AG04450 (cell line): ENCODE results near the gene ADAM12. TPM values are rescaled to one million over a fixed set of nuclear protein-coding genes. Genes with fewer than 3 reads are reported as not detected.

Experiments used
- CTCF ChIA-PET: fragments of 300-600, 350-600 bp; formaldehyde crosslinking; extraction: SDS; loops from one replicate; lab custom pipeline; 2022; ENCODE audit warnings: antibody characterized with exemption, inconsistent platforms; lab: Charles Lee
- POLR2A ChIA-PET: fragments of 350-600 bp; formaldehyde crosslinking; extraction: SDS; loops from one replicate; lab custom pipeline; 2021; ENCODE audit warnings: antibody characterized with exemption, inconsistent platforms; lab: Yijun Ruan, JAX
- DNase-seq: peaks from one replicate; pipeline ENCODE4 v3.0.0-alpha.2; 2011; ENCODE audit warnings: low read depth, low spot score
- H3K27ac ChIP-seq: one replicate; pipeline ENCODE4 v1.5.1; 2012; ENCODE audit warnings: low read depth, low read length, control low read depth
- H3K27me3 ChIP-seq: one replicate; pipeline ENCODE4 v1.6.0; 2012; ENCODE audit warnings: low read length; ENCODE audit not compliant: control insufficient read depth, insufficient read depth
- H3K4me3 ChIP-seq: 2 replicates; pipeline ENCODE4 v1.5.1; 2011; ENCODE audit warnings: mild to moderate bottlenecking, low read depth, low read length, control low read depth
- H3K9me3 ChIP-seq: 2 replicates; pipeline ENCODE4 v1.5.1; 2012; ENCODE audit warnings: low read length; ENCODE audit not compliant: control insufficient read depth, insufficient read depth
- polyA plus RNA-seq: library from polyadenylated mRNA; depleted of rRNA; stranded (reverse); fragments of >200 nt; gene quantifications from 2 replicates; pipeline ENCODE4 v1.2.3, GENCODE V29; 2011
- TF ChIP-seq, protein P1 (sequence below): IDR thresholded peaks from 2 replicates; pipeline ENCODE4 v1.5.1; 2011; ENCODE audit warnings: low read depth, low read length, control low read depth, inconsistent platforms

Gene ADAM12
- polyA plus RNA-seq, 1 experiment, result 8.0 TPM

DNA sequence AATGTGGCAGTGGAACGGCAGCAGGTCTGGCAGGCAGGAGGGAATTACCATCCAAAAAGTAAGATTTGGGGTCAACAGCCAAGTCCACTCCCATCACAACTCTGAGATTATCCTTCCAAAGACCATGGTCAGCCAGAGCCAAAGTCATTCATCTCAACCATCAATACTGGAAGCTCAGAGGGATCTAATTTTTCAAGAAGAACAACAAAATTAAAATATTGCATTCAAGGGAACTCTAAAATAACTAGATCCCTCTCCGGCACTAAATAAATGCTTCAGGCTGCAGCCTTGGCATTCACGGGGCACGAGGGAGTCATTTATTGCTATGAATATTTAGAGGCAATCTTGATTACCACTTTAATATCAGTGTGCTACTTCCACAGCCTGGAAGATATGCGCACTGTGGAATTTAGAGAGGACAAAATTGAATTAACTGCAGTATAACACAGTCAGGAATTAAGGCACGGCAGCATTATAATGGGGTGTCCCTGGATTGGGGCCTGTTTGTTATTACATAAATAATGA is 102.0 kb downstream of the ADAM12 start:
- Histone ChIP-seq H3K27me3 (no peaks in the 10 kb centered on the region), H3K4me3 (no peak overlapping the region), H3K27ac (no peak overlapping the region), H3K9me3 (no peaks in the 10 kb centered on the region)
- CTCF ChIA-PET, result no interaction called here
- TF ChIP-seq, protein P1, sequence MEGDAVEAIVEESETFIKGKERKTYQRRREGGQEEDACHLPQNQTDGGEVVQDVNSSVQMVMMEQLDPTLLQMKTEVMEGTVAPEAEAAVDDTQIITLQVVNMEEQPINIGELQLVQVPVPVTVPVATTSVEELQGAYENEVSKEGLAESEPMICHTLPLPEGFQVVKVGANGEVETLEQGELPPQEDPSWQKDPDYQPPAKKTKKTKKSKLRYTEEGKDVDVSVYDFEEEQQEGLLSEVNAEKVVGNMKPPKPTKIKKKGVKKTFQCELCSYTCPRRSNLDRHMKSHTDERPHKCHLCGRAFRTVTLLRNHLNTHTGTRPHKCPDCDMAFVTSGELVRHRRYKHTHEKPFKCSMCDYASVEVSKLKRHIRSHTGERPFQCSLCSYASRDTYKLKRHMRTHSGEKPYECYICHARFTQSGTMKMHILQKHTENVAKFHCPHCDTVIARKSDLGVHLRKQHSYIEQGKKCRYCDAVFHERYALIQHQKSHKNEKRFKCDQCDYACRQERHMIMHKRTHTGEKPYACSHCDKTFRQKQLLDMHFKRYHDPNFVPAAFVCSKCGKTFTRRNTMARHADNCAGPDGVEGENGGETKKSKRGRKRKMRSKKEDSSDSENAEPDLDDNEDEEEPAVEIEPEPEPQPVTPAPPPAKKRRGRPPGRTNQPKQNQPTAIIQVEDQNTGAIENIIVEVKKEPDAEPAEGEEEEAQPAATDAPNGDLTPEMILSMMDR, result no peak
- POLR2A ChIA-PET, result no interaction called here
- DNase-seq, result no peak

DNA sequence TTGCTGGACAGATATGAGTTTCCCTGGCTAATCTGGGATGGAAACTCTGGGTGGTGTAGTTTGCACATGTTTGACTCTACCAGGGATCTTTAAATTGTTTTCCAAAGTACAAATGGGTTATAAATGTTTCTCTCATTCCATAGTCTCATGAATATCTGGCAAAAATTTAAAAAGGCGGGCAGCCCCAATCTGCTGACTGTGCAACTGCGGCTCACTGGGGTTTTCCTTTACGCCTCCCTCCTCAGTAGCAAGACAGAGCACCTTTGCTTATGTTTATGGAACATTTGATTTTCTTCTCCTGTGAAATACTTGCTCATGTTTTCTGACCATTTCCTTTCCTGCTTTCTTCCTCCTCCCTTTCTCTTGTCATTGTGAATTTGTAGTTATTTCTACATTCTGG is 105.0 kb downstream of the ADAM12 start:
- Histone ChIP-seq H3K9me3 (no peaks in the 10 kb centered on the region), H3K27me3 (no peaks in the 10 kb centered on the region), H3K4me3 (no peak overlapping the region), H3K27ac (no peak overlapping the region)
- ChIA-PET POLR2A (no interaction called here), CTCF (no interaction called here)
- TF ChIP-seq, protein P1, result no peak
- no peak for DNase-seq

DNA sequence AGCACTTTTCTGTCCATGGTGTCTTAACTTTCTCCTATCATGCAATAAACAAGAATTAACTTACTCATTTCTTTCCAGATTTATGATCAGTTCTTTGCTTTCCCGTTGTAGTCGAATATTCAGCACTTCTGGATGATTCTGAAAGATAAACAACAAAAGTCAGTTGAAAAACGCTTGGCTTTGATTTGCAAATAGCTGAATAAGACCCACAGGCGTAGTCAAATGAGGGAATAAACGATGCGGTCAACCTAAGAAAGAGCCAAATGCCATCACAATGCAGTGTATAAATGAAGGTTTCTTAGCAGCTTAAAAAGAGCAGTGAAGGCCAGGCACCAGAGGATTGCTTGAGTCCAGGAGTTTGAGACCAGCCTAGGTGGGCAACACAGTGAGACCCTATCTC is 109.4 kb downstream of the ADAM12 start:
- ChIA-PET POLR2A (no interaction called here), CTCF (no interaction called here)
- Histone ChIP-seq H3K27ac (no peak overlapping the region), H3K4me3 (no peak overlapping the region), H3K27me3 (no peaks in the 10 kb centered on the region), H3K9me3 (no peaks in the 10 kb centered on the region)
- DNase-seq, result no peak
- TF ChIP-seq, protein P1, result no peak

DNA sequence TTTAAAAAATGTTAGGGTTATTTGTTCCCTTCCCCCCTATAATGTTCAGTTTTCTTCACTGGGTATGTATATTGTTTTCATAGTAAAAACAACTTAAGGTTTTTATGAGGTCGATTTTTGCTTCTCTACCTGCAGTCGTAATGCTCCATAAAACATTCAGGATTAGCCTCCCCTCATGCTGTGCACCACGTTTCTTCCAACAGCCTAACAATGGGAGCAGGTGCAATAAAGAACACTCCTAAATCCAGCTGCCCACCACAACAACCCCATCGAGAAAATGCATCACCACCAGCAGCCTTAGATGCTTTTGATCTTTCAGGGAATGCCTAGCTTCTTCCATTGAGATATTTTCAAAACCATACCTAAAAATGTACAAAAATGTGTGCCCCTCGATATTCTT is 111.1 kb downstream of the ADAM12 start:
- POLR2A ChIA-PET, result no interaction called here
- DNase-seq, result no peak
- Histone ChIP-seq H3K27ac (no peak overlapping the region), H3K27me3 (no peaks in the 10 kb centered on the region), H3K9me3 (no peaks in the 10 kb centered on the region), H3K4me3 (no peak overlapping the region)
- TF ChIP-seq, protein P1, result no peak
- CTCF ChIA-PET, result no interaction called here

DNA sequence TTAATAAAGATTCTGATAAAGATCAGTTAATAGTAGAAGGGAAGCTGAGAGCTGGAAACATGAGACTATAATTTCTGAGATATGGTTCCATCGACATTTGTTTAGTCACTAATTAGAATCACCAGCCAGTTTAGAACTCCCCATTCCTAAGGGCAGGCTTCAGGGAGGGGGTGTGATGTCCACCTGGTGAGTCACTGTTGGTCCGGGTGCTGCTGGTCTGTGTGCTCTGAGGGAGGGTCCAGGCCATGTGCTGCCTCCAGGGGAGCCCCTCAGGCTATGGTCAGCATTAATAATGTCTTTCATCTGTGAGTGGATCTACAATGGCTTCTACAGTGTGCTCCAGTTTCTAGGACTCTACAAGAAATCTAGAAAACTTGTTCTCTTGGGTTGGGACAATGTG is 115.8 kb downstream of the ADAM12 start:
- ChIA-PET POLR2A (no interaction called here), CTCF (no interaction called here)
- TF ChIP-seq, protein P1, result no peak
- no peak for DNase-seq
- no peak overlapping the region for H3K27ac ChIP-seq
- H3K4me3 ChIP-seq, result no peak overlapping the region
- no peaks in the 10 kb centered on the region for H3K9me3 ChIP-seq
- no peaks in the 10 kb centered on the region for H3K27me3 ChIP-seq
